CD4-positive, alpha-beta T cell treated with Interleukin-4 for 1 hour (primary cell): ENCODE data around the gene TINAG.

Experiments
- DNase-seq, 2 donors: peaks; one replicate each; pipeline ENCODE4 v3.0.0-alpha.2; 2020 to 2022

TINAG gene

GRCh38 chr6:54308289-54308985 lies at the start of gene TINAG:
TINAG (plus strand) TSS chr6:54308441; CDS start chr6:54308551, 110 bp downstream.
- DNase-seq: no peak

- DNase-seq: no peak
Observed at GRCh38 chr6:54260025-54260424, 48.2 kb upstream of the TINAG start.

GRCh38 chr6:54262499-54262898 lies 45.7 kb upstream of the TINAG start:
- no peak for DNase-seq

- no peak for DNase-seq
Observed at GRCh38 chr6:54262971-54263370, 45.3 kb upstream of the TINAG start.

GRCh38 chr6:54264581-54265272 lies 43.5 kb upstream of the TINAG start:
- no peak for DNase-seq

GRCh38 chr6:54266400-54266923 lies 41.8 kb upstream of the TINAG start:
- DNase-seq: no peak

GRCh38 chr6:54267798-54268197 lies 40.4 kb upstream of the TINAG start:
- no peak for DNase-seq

GRCh38 chr6:54273214-54273820 lies 34.9 kb upstream of the TINAG start:
- DNase-seq: no peak

GRCh38 chr6:54274383-54274782 lies 33.9 kb upstream of the TINAG start:
- no peak for DNase-seq

- DNase-seq: no peak
Observed at GRCh38 chr6:54282186-54282585, 26.1 kb upstream of the TINAG start.

- DNase-seq: no peak
Observed at GRCh38 chr6:54284161-54284860, 23.9 kb upstream of the TINAG start.

GRCh38 chr6:54285595-54285994 lies 22.6 kb upstream of the TINAG start:
- DNase-seq: no peak

GRCh38 chr6:54286141-54286540 lies 22.1 kb upstream of the TINAG start:
- DNase-seq: no peak

- DNase-seq: no peak
Observed at GRCh38 chr6:54288474-54288873, 19.8 kb upstream of the TINAG start.

GRCh38 chr6:54289426-54289825 lies 18.8 kb upstream of the TINAG start:
- no peak for DNase-seq

GRCh38 chr6:54291146-54291545 lies 17.1 kb upstream of the TINAG start:
- DNase-seq: no peak

- no peak for DNase-seq
Observed at GRCh38 chr6:54291738-54292137, 16.5 kb upstream of the TINAG start.

GRCh38 chr6:54294965-54295532 lies 13.2 kb upstream of the TINAG start:
- no peak for DNase-seq

- no peak for DNase-seq
Observed at GRCh38 chr6:54299542-54300269, 8.5 kb upstream of the TINAG start.

GRCh38 chr6:54301770-54302169 lies 6.5 kb upstream of the TINAG start:
- DNase-seq: no peak

- no peak for DNase-seq
Observed at GRCh38 chr6:54307439-54307910, 766 bp upstream of the TINAG start.

GRCh38 chr6:54308986-54309315 lies 710 bp downstream of the TINAG start:
- no peak for DNase-seq
